HFFc6 (cell line): ENCODE measurements around the gene STUM. TPM values are rescaled to one million over a fixed set of nuclear protein-coding genes. Genes with fewer than 3 reads are reported as not detected.

Experiments
- DNase-seq: peaks from one replicate; pipeline ENCODE4 v3.0.0-alpha.2; 2018
- H3K27ac Mint-ChIP-seq: 2 replicates; pipeline ENCODE4 v1.8.0; 2020; ENCODE audit warnings: mild to moderate bottlenecking, mixed read lengths
- H3K27me3 Mint-ChIP-seq: 2 replicates; pipeline ENCODE4 v1.8.0; 2021; ENCODE audit warnings: mild to moderate bottlenecking, moderate library complexity, mixed read lengths; ENCODE audit not compliant: insufficient read depth
- H3K36me3 Mint-ChIP-seq: 2 replicates; pipeline ENCODE4 v1.8.0; 2021; ENCODE audit warnings: low read depth, mixed read lengths
- H3K4me1 Mint-ChIP-seq: 2 replicates; pipeline ENCODE4 v1.8.0; 2020; ENCODE audit warnings: low read depth, mixed read lengths
- H3K4me3 Mint-ChIP-seq: 2 replicates; pipeline ENCODE4 v1.8.0; 2020; ENCODE audit warnings: mild to moderate bottlenecking, moderate library complexity, mixed read lengths
- H3K9me3 Mint-ChIP-seq: 2 replicates; pipeline ENCODE4 v1.8.0; 2020; ENCODE audit warnings: mild to moderate bottlenecking, mixed read lengths
- CTCF ChIP-seq: fragments of 200-600 bp; sonication (generic); IDR thresholded peaks from 2 replicates; pipeline ENCODE4 v1.5.0; 2021; ENCODE audit warnings: antibody characterized with exemption, mild to moderate bottlenecking
- total RNA-seq, 6 experiments: library from RNA; stranded (reverse); fragmentation: NEBNext Ultra II Directional; extraction: Animal tissue kit (Norgen Biotek cat#: 25700); gene quantifications; 2 replicates in 1 of 6; 3 replicates in 5 of 6; pipeline ENCODE4 v1.2.3, GENCODE V29; 2021

STUM gene
- total RNA-seq, 6 experiments from 2014 or later, result not detected

GRCh38 chr1:226634166-226634588, 85.6 kb downstream of the STUM start:
- peak; percentile 27 for DNase-seq
- H3K27ac Mint-ChIP-seq, result no peak overlapping the region
- H3K4me3 Mint-ChIP-seq, result no peak overlapping the region
- peak; percentile 99 for TF ChIP-seq CTCF
- H3K4me1 Mint-ChIP-seq, result no peaks in the 10 kb centered on the region
- no peaks in the 10 kb centered on the region for H3K9me3 Mint-ChIP-seq
- H3K36me3 Mint-ChIP-seq, result no peaks in the 10 kb centered on the region
- peaks cover 27% of the 10 kb centered on the region for H3K27me3 Mint-ChIP-seq

- Mint-ChIP-seq H3K9me3 (no peaks in the 10 kb centered on the region), H3K4me1 (no peaks in the 10 kb centered on the region), H3K27ac (no peak overlapping the region), H3K27me3 (peaks cover 27% of the 10 kb centered on the region), H3K36me3 (no peaks in the 10 kb centered on the region), H3K4me3 (no peak overlapping the region)
- no peak for TF ChIP-seq CTCF
- no peak for DNase-seq
These were observed 86.2 kb downstream of the STUM start for GRCh38 chr1:226634611-226635246.

- no peak overlapping the region for H3K4me3 Mint-ChIP-seq
- no peak for TF ChIP-seq CTCF
- H3K27me3 Mint-ChIP-seq, result peaks cover 29% of the 10 kb centered on the region
- H3K4me1 Mint-ChIP-seq, result no peaks in the 10 kb centered on the region
- no peaks in the 10 kb centered on the region for H3K36me3 Mint-ChIP-seq
- H3K9me3 Mint-ChIP-seq, result no peaks in the 10 kb centered on the region
- H3K27ac Mint-ChIP-seq, result no peak overlapping the region
- no peak for DNase-seq
These were observed 86.9 kb downstream of the STUM start for GRCh38 chr1:226635456-226635941.

- Mint-ChIP-seq H3K36me3 (no peaks in the 10 kb centered on the region), H3K4me3 (no peak overlapping the region), H3K27ac (no peak overlapping the region), H3K9me3 (no peaks in the 10 kb centered on the region), H3K4me1 (no peaks in the 10 kb centered on the region), H3K27me3 (peaks cover 23% of the 10 kb centered on the region)
- no peak for TF ChIP-seq CTCF
- DNase-seq, result no peak
These were observed 88.2 kb downstream of the STUM start for GRCh38 chr1:226636847-226637096.

GRCh38 chr1:226637147-226637935, 88.8 kb downstream of the STUM start:
- Mint-ChIP-seq H3K9me3 (no peaks in the 10 kb centered on the region), H3K4me3 (no peak overlapping the region), H3K36me3 (no peaks in the 10 kb centered on the region), H3K4me1 (no peaks in the 10 kb centered on the region), H3K27ac (no peak overlapping the region), H3K27me3 (peaks cover 21% of the 10 kb centered on the region)
- DNase-seq, result no peak
- TF ChIP-seq CTCF, result peak; percentile 52; the same call in 1 of the 2 replicates
